Pancreas (tissue), 10 donors: ENCODE results near the gene EZR. TPM values are rescaled to one million over a fixed set of nuclear protein-coding genes. Genes with fewer than 3 reads are reported as not detected.
"Not testable (repeated sequence)": the region's sequence is repeated elsewhere in the genome, so short reads cannot be mapped to it uniquely, and the experiment has no call there.

ENCODE experiments used
- ATAC-seq, 4 donors: fragments of 200-7000 bp; cut with Tn5 transposase; one replicate each; pipeline versions ENCODE4 v1.8.0 to v1.9.1; 2020; ENCODE audit warnings: mild to moderate bottlenecking in 4 of 4, moderate library complexity in 4 of 4
- DNase-seq, 6 donors: peaks; one replicate each; pipeline ENCODE4 v3.0.0-alpha.2; 2020
- FAIRE-seq: peaks from 2 replicates; lab custom pipeline; 2012; peaks lifted over from hg19 to GRCh38; lab: Jason Lieb, UNC
- H3K27ac ChIP-seq, 4 donors: fragments of 200-600 bp; sonication (generic); 1 replicate in 3 of 4; 2 replicates in 1 of 4; pipeline versions ENCODE4 v1.5.0 to v1.8.0; 2020
- H3K27me3 ChIP-seq, 4 donors: fragments of 200-600 bp; one replicate each; pipeline ENCODE4 v1.8.0; 2021
- H3K36me3 ChIP-seq, 3 donors: fragments of 200-600 bp; sonication (generic) in 1 of 3; one replicate each; pipeline versions ENCODE4 v1.5.0 to v1.8.0; 2020 to 2021
- H3K4me1 ChIP-seq, 3 donors: fragments of 200-600 bp; one replicate each; pipeline ENCODE4 v1.8.0; 2021
- H3K4me3 ChIP-seq, 4 donors: fragments of 200-600 bp; sonication (generic) in 2 of 4; one replicate each; pipeline versions ENCODE4 v1.5.0 to v1.8.0; 2020 to 2021
- H3K9me3 ChIP-seq, 4 donors: fragments of 200-600 bp; one replicate each; pipeline ENCODE4 v1.8.0; 2021
- CTCF ChIP-seq, 4 donors: fragments of 200-600 bp; sonication (generic) in 3 of 4; IDR thresholded peaks; one replicate each; pipeline versions ENCODE4 v1.5.0 to v1.8.0; 2021; ENCODE audit warnings: antibody characterized with exemption in 4 of 4
- WGBS, 2 donors: extraction: QIAGEN DNeasy Blood & Tissue Kit; methylation state at CpG; one replicate each; pipeline ENCODE4 v1.1.7; 2013; 5-methylcytosine and 5-hydroxymethylcytosine counted together
- intact Hi-C, 3 donors: fragments of 100-400 bp; cut with DNase I; formaldehyde crosslinking; loops; one replicate each; pipeline versions ENCODE4 v1.11.1 to v1.14.2; 2022
- polyA plus RNA-seq, 2 donors: library from polyadenylated mRNA; stranded (reverse); fragments of 200-250 nt; gene quantifications; one replicate each; pipeline ENCODE4 v1.2.3, GENCODE V29; 2013
- total RNA-seq, 6 donors: library from RNA; stranded (reverse); fragmentation: NEBNext Ultra II Directional in 4 of 6; extraction: Animal tissue kit (Norgen Biotek cat#: 25700) in 4 of 6; gene quantifications; one replicate each; pipeline versions ENCODE4 v1.2.1 to v1.2.4, GENCODE V29; 2021 to 2023
- donor health status: healthy with polysubstance abuse.
- donor health status: DM: no; HTN: no; CAD: no; lungs with moderate emphysema.
- donor health status: DM: no; HTN: no; CAD: no.
- donor health status: control.
- donor health status: control.
- donor health status: Bipolar disorder and iron deficiency.
- donor health status: DM: yes; HTN: yes; CAD: no.
- donor health status: DM: no; HTN: no; CAD: no.
- donor health status: DM: no; HTN: no; CAD: no.
- donor health status: DM: yes; HTN: yes; CAD: no.

The EZR gene
- total and polyA plus RNA-seq, 8 donors: 68.1 to 109 (median 89.7) TPM

- no peak for ATAC-seq
- WGBS, 2 donors: 63 to 71% methylated on average over 7 of the region's 7 CpGs
- Histone ChIP-seq H3K4me3 (no peak overlapping the region), H3K36me3 (no peaks in the 10 kb centered on the region), H3K27ac (no peak overlapping the region), H3K9me3 (no peaks in the 10 kb centered on the region), H3K27me3 (no peaks in the 10 kb centered on the region), H3K4me1 (no peaks in the 10 kb centered on the region)
- intact Hi-C loops: no loop called here
- no peak for FAIRE-seq
- TF ChIP-seq CTCF (IDR thresholded peaks at IDR 0.05): no peak
- DNase-seq: no peak
Measured at GRCh38 chr6:158828807-158829206, 9.6 kb upstream of the EZR start.

GRCh38 chr6:158826819-158827501, 7.8 kb upstream of the EZR start:
- Histone ChIP-seq H3K27me3 (no peaks in the 10 kb centered on the region), H3K36me3 (no peaks in the 10 kb centered on the region), H3K4me1 (no peaks in the 10 kb centered on the region), H3K9me3 (no peaks in the 10 kb centered on the region), H3K4me3 (no peak overlapping the region), H3K27ac (no peak overlapping the region)
- TF ChIP-seq CTCF (IDR thresholded peaks at IDR 0.05): no peak
- FAIRE-seq (no peak), ATAC-seq (no peak), DNase-seq (no peak)
- 92 to 94% methylated on average over 4 of the region's 4 CpGs for WGBS, 2 donors
- intact Hi-C loops: no loop called here

- FAIRE-seq: no peak
- TF ChIP-seq CTCF (IDR thresholded peaks at IDR 0.05): no peak
- 23 to 30% methylated on average over 9 of the region's 9 CpGs for WGBS, 2 donors
- no peaks in the 10 kb centered on the region for H3K36me3 ChIP-seq
- no peaks in the 10 kb centered on the region for H3K27me3 ChIP-seq
- H3K27ac ChIP-seq: no peak overlapping the region
- H3K4me3 ChIP-seq: no peak overlapping the region
- peak in 1 of 6 donors; percentile 46 for DNase-seq
- ATAC-seq: peak; percentile 52 to 72 (median 62)
- no peaks in the 10 kb centered on the region for H3K9me3 ChIP-seq
- no peaks in the 10 kb centered on the region for H3K4me1 ChIP-seq
- intact Hi-C loops: no loop called here
Measured at GRCh38 chr6:158825951-158826306, 6.8 kb upstream of the EZR start.

- no peaks in the 10 kb centered on the region for H3K4me1 ChIP-seq
- H3K27me3 ChIP-seq: no peaks in the 10 kb centered on the region
- FAIRE-seq (no peak), ATAC-seq (peak; percentile 25 to 55 (median 50)), DNase-seq (no peak)
- no peaks in the 10 kb centered on the region for H3K36me3 ChIP-seq
- no peak overlapping the region for H3K4me3 ChIP-seq
- H3K9me3 ChIP-seq: no peaks in the 10 kb centered on the region
- intact Hi-C loops: no loop called here
- no peak overlapping the region for H3K27ac ChIP-seq
- TF ChIP-seq CTCF (IDR thresholded peaks at IDR 0.05): no peak
- WGBS, 2 donors: 72 to 74% methylated on average over 13 of the region's 13 CpGs
Measured at GRCh38 chr6:158825038-158825950, 6.1 kb upstream of the EZR start.

- DNase-seq, H3K36me3 ChIP-seq, FAIRE-seq, H3K27me3 ChIP-seq, H3K4me1 ChIP-seq, ATAC-seq, H3K9me3 ChIP-seq, H3K27ac ChIP-seq, H3K4me3 ChIP-seq, intact Hi-C loops: not testable (repeated sequence)
- WGBS, 2 donors: 97 to 98% methylated on average over 4 of the region's 4 CpGs
Measured at GRCh38 chr6:158823616-158824015, 4.4 kb upstream of the EZR start.
